Anterior cingulate cortex (tissue), 58 donors: Measurements from ENCODE around the gene UNC119B.
"Not testable (repeated sequence)": the region's sequence is repeated elsewhere in the genome, so short reads cannot be mapped to it uniquely, and the experiment has no call there.

Experiments
- DNase-seq, 58 donors: peaks; one replicate each; lab custom pipeline; 2025; lab: John Stamatoyannopoulos, UW

UNC119B gene

GRCh38 chr12:120718055-120718454 is 7.8 kb downstream of the UNC119B start:
- DNase-seq = no peak

DNA sequence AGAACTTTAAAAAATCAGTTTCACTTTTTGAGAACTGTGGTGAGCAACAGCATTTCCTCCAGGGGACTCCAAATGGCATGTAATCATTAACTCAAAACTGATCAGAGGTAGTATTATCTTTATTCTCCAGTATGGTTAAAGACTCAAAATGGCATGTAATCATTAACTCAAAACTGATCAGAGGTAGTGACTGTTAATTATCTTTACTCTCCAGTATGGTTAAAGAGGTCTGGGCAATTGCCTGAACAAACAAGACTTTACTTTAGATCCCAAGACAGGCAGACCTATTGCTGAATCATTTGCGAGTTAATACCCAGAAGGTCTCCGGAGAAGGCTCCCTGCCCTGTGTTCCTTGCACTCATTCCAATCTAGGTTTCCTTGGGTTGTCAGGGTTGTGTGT is 8.8 kb downstream of the UNC119B start:
- no peak for DNase-seq

DNA sequence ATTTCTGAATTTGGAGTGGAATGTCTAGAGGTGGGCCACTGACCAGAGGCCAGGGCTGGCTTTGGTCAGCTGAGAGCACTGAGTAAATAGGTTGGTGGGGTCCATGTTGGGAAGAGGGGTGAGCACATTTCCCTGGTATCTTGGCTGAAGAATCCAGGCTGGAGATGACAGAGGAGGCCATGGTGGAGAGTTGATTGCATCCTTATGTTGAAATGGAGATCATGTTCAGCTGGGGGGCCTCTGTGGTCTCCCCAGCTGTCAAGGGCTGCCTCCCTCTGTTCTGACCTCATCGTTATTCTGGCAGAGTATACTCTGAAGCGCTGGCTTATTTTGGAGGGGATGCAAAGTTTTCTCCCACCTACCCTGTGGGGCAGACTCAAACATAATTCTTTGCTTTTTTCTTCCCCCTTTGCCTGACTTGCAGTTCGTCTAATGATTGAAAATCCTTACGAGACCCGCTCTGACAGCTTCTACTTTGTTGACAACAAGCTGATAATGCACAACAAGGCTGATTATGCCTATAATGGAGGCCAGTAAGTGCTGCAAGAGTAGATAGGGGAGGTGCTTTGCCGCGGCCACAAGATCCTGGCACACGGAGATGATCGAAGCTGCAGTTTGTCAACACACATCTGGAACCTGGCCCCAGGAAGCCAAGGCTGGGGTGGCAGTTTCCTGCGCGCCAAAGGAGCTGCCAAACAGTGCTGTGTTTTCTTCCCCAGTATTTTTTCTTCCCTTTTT is 9.4 kb downstream of the UNC119B start:
- DNase-seq = no peak

DNA sequence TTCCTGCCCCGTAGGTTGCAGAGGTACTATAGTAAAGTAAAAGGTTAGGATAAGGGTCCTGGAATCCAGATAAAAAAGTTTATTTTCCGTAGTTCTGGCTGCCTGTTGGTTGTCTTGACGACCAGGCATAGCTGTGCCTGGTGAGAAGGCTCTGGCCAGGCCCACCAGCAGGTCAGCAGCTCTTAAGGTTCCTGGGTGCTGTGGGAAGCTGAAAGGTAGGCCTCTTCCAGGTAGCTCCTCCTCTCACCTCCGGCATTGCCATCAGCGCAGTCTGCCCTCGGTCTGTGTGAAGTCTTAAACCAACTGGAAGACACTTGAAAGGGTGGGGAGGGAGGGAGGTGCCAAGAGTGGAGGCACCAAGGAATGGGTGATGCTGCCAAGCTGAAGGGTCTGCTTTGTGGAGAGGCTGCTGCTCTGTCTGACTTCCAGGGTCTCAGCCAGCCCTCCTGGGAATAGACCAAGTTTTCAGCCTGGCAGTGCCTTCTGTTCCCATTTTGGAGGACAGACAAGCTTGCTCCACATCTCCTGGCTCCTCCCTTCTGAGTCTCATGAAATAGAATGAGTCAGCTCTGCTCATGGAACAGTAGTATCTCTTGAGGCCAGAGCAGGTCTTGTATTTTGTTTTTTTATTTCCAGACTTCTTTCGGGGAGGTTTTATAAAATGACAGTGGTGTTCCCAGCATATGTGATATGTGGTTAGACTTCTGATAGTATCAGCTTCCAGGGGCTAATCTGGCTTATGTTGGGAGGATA is 10.2 kb downstream of the UNC119B start:
- DNase-seq = peak in 42 of 58 donors; percentile 3 to 79 (median 29)

DNA sequence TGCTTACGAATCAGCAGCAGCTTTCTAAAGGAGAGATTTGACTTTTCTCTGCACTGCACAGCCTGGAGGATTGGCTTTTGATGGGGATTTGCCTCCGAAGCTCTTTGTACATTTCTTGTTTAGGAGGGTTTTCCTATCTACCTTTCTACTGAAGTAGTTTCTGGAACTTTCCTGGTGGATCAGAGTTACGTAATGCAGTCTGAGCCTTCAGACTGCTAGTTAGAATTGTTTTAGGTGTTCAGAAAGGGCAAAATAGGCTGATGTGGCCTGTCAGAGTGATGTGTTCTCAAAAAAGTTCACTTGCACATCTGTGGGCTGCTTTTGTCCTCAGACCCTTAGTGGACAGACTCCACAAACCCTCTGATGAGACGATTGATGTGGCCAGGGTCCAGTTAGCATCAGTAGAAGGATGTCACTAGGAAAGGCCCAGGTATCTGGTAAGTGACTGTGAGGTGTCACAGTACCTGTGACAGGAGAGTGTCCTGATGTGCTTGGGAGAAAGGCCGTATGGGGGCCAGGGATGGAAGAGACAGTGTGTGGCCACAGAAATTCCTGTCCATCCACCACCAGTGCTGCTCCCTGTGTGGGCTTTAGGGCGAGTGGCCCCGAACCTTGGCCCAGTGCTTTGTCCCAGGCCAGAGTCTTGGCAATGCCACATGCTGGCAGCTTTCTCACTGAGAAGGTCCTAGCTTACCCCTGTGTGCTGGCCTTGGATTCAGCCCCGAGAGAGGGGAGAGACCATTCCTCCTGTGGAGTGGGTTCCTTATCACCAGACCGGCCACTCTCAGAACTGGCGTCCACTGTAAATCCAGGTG is 10.9 kb downstream of the UNC119B start:
- DNase-seq = no peak

DNA sequence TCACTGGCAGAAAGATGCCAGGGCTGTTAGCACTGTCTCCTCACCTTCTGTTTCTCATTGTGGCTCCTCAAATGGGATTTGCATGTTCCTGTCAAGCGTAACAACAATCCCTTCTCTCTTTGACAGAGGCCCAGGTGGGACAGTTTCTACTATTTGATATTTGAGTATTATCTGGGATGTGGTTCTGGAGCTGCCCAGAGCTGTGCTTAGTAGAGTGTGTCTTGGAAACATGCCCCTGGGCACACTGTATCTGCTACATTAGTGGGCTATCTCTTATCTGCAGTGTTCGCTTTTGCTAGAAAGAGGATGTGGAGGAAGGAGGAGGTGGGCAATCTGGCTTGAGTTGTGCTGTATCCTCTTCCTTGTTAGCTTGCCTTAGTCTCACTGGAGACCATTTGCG is 11.6 kb downstream of the UNC119B start:
- no peak for DNase-seq

DNA sequence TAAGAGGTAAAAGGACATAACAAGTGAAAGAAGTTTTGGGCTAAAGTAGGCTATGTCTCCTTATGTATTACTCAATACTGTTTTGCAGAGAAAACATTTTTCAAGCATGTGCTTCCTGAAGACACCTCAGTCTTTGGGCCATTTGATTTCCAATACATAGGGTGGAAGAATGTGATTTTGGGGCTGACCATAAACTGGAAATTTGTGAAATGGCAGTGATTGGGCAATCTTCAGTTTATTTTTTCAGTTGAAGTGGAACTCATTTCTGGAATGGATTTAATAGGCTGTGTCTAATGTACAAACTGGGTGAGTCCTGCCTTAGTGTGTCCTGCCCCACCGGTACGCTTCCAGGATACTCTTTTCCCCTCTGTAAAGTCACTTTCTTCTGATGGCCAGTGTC is 12.5 kb downstream of the UNC119B start:
- no peak for DNase-seq

DNA sequence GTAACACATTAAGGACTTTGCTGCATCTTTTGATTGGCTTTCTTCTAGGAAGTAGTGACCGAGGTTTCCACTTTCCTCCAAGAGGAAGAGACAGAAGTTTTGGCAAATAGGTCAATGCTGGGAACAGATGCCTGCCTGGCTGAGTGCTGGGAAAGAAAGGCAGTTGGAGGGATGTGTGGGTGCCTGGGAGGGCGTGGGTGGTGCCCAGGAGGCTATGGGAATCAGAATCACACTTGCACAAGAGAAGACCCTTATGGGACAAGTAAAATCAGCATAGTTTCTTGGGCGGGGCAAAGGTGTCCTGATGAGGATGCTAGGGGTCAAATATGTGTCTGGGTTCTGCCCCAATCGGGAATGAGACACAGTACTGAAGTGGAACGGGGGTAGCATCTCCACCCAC is 14.5 kb downstream of the UNC119B start:
- no peak for DNase-seq

GRCh38 chr12:120725151-120725658 is 14.9 kb downstream of the UNC119B start:
- no peak for DNase-seq

DNA sequence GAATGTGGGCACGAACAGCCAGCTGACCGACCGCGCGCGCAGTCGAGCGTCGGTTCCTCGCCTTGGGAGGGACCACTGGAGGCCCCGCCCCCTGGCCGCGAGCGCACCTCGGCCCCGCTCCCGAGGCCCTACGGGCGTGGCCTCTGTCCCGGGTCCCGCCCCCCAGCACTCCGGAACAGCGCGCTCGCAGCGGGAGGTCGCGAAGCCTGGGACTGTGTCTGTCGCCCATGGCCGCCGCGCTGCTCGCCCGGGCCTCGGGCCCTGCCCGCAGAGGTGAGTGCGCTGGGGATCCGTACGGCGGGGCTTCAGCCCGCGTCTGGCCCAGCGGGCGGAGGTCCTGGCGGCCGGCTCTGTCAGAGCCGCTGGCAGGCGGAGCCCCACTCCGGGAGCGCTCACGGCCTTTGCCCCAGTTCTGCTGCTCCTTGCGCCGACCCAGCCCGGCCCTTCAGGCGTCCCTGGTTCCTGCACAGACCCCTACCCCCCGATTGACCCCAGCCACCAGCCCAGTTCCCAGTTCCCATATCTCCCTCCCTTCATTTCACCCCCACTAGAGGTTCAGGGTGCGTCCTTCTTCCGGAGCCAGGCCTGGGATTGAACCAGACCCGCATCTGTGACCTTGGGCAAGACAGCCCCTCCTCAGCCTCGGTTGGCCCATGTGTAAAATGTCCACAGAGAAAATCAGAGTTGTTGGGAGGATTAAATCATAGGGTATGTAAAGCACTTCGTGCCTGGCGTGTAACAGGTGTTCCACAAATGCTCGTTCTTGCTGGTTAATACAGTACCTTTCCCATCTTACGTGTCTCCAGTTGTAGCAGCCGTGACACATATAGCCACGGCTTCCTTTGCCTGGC is 15.6 kb downstream of the UNC119B start, which contains the start of gene ACADS:
TSS of gene ACADS (plus strand) at position 168 of the 851 bp plus-strand sequence. CDS start at position 228, 60 bp downstream.
- DNase-seq = peak in 54 of 58 donors; percentile 14 to 84 (median 66)

GRCh38 chr12:120726510-120726793 is 16.2 kb downstream of the UNC119B start:
- no peak for DNase-seq

DNA sequence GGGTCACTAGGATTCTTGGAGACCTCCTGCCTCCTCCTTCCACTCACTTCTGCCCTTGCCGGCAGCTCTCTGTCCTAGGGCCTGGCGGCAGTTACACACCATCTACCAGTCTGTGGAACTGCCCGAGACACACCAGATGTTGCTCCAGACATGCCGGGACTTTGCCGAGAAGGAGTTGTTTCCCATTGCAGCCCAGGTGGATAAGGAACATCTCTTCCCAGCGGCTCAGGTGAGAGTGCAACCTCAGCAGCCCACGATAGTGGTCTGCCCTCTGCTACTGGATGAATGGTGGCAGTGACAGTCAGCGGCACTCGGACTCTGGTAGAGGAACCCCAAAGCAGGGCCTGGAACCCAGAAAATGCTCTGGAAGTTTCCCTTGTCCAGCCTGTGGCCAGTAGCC is 16.7 kb downstream of the UNC119B start:
- no peak for DNase-seq

DNA sequence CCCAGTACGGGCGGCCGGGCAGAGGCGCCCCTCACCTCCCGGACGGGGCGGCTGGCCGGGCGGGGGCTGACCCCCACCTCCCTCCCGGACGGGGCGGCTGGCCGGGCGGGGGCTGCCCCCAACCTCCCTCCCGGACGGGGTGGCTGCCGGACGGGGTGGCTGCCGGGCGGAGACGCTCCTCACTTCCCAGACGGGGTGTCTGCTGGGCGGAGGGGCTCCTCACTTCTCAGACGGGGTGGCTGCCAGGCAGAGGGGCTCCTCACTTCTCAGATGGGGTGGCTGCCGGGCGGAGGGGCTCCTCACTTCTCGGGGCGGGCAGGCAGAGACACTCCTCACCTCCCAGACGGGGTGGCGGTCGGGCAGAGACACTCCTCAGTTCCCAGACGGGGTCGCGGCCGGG is 21.9 kb downstream of the UNC119B start:
- DNase-seq = not testable (repeated sequence)

DNA sequence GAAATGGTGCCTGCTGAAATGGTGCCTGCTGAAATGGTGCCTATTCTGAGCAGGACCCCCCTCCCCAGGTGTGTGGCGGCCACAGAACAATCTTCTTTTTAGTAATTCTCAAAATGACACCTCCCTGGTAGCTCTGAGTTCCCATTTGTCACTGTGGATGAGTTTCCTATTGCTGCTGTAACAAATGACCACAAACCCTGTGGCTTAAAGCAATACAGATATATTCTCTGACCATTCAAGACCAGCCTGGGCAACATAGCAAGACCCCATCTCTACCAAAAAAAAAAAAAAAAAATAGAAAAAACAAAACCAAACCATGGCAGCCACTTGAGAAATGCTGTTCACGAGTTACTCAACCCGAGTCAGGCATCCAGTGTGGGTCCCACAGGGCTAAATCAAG is 23.3 kb downstream of the UNC119B start:
- DNase-seq = no peak

DNA sequence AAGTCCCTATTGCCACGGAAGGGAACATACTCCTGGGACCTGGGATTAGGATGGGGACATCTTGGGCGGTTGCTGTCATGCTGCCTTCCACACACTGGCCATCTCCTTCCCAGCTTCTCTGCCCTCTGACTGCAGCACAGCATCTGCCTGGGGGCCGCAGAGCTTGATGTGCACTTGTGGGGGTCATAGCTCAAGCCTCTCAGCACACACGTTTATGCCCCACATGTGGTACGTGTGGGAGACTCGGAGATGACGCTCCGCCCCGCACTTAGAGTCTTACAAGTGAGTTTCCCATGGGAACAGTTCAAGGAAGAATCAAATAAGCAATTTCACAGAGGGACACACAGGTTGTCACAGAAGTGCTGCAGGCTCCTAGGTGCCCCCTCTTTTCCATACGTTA is 24.0 kb downstream of the UNC119B start:
- no peak for DNase-seq

- DNase-seq = no peak
Measured at GRCh38 chr12:120735181-120735580, 24.9 kb downstream of the UNC119B start.

DNA sequence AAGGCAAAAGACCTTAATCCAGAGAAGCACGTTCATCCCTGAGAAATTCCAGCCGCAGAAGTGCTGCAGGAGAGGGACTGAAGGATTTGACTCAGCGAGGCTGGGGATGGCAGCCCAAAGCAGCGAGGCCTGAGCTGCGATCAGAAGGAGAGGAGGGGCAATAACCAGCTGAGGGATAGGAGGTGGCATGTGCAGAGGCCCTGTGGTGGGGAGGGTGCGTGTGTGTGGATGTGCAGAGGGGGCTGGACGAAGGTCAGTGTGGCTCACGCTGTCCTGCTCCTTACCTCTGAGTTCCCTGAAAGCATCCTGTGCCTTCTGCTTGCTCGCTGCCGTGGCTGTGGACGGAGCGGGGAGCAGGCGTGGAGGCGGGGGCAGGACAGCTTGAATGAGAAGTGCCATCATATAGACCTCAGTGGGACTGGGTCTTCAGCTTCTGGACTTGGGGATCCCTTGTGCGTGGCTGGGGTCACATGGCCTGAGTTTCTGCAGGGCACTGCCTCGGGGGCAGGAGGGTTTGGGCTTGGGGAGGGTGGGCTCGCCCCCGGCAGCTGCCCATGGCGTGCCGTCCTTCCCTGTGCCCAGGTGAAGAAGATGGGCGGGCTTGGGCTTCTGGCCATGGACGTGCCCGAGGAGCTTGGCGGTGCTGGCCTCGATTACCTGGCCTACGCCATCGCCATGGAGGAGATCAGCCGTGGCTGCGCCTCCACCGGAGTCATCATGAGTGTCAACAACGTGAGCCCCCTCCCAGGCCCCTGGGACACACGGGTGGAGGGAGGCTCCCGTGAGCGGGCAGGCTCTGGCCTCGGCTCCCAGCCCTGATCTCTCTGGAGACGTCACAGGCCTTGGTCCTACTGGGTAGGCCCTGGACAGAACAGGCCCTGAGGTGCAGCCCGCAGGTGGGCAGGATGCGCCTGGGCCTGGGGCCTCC is 26.4 kb downstream of the UNC119B start:
- DNase-seq = no peak

DNA sequence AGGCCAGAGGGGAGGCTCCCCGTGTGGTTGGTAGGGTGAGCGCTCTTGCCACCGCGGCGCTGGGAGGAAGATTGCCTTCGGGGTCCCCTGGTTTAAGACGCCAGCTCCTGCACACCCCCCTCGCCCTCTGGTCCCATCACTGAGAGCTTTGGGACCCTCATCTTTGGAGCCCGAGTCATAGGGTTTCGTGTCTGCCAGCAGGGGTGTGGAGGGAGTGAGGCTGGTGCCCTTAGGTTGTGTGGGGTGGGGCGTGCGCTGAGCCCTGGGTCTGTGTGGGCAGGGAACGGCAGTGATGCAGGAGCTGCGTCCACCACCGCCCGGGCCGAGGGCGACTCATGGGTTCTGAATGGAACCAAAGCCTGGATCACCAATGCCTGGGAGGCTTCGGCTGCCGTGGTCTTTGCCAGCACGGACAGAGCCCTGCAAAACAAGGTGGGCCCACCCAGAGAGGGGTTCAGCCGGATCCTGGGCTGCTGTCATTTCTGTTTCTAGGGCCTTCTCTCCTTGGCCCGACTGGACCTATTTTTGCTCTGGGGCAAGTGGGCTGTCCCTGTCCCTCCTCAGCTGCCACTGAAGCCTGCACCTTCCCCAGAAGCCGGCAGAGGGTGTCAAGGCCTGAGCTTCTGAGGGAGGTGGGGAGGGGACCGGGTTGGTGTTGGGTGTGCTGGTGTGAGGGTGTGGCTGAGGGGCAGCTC is 27.4 kb downstream of the UNC119B start:
- peak in 1 of 58 donors; percentile 21 for DNase-seq
